GM21717 (cell line): ENCODE data around the gene NPDC1.

ENCODE experiments used
- ATAC-seq: cut with Tn5 transposase; IDR thresholded peaks from one replicate; pipeline ENCODE4 v1.9.1; 2021; ENCODE audit warnings: mild to moderate bottlenecking, moderate library complexity; ENCODE audit not compliant: unreplicated experiment

Gene NPDC1, protein sequence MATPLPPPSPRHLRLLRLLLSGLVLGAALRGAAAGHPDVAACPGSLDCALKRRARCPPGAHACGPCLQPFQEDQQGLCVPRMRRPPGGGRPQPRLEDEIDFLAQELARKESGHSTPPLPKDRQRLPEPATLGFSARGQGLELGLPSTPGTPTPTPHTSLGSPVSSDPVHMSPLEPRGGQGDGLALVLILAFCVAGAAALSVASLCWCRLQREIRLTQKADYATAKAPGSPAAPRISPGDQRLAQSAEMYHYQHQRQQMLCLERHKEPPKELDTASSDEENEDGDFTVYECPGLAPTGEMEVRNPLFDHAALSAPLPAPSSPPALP

DNA sequence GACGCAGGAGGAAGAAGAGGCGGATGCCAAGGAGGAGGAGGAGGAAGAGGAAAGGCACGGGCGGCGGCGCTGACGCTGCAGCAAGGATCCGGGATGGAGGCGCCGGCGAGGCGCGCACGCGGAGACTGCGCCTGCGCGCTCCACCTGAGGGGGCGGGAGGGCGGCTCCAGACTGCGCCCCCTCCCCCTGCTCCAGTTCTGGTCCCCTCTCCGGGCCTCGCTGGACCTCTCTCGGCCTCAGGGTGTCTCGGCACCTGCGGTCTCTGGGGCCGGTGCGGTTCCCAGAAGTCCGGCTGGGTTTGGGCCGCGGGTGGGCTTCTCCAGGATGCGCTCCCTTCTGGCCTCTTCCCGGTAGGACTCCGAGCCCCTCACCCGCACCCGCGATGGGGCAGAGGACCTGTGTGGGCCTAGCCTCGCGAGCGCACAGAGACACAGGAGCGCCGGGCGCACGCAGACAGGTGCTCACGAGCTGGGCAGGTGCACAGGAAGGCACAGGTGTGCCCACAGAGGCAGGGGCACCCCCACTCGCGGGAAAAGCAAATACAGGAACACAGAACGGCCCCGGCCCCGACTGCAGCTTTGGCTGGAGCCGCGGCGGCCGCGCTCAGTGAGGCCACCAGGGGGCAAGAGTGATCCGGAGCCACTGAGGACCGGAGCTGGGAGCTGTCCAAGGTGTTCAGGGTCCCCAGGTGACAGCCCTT lies at the start of gene NPDC1:
TSS of gene NPDC1 (minus strand) at position 90 of the 700 bp plus-strand sequence. CDS start 188 bp downstream, outside the sequence.
- ATAC-seq = no peak

DNA sequence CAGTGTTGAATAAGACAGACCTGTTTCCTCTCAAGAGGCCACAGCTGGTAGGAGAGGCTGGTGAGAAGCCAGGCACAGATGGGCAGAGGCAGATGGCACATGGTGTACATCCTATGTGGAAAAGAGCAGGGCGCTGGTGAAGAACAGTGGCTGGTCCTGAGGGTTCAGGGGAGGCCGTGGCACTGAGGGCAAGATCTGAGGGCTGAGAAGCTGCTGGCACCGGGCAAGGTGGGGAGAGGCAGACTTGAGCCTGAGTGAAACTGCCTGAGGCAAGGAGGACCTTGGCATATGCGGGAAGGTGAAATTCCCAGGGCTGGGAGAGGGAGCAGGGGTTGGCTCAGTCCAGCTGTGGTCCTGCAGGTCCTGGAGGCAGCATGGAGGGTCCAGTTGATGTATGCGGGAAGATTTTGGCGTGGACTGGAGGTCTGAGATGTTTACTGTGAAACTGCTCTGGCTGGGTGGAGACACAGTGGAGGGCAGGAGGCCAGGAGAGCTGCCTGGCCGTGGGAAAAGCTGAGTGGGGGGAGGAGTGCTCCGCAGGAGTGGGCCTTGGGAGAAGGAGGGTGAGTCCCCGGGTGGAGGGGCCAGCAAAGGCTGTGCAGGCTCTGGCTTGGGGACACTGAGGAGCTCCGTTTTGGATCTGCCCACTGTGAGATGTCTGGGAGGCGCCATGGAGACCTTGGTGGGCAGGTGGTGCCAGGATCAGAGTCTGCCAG lies 43.4 kb upstream of the NPDC1 start:
- ATAC-seq = no peak

DNA sequence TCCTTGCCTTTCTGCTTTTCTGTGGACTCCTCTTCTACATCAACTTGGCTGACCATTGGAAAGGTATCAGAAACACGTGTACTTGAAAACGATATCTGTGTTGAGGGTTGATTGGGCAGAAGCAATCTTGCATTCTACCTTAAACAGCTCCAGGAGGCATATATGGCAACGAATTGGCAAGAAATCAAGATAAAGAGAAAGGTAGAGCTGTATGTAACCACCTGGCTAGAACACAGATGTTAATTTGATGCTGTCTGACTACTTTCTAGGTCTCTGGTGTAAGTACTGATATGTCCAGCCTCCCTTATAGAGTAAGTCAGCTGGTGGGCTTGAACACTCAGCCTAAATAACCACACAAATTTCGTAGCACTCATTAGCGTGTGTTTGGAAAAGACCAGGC lies 42.1 kb upstream of the NPDC1 start:
- no peak for ATAC-seq

DNA sequence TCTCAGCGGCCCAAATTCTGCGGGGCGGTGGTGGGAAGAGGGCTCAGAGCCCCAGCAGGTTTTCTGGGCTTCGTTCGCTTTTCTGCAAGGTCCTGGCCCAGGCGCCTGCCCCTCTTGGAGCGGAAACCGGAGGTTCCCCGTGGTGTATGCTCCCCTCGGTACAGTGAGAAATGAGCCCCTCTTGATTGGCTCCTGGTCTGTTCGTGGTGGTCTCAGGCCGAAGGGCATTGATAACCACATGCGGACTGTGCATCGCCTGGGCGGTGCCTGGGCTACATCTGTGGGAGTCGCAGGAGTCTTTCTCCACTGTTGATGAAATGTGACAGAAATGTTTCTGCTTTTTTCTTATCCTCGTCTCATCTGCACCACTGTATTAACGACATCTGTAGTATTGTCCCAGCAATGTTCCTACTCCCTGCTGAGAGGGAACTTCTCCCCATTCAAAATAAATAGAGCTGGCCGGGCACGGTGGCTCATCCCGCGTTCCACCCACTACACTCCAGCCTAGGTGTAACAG lies 41.5 kb upstream of the NPDC1 start:
- peak; percentile 1 for ATAC-seq

DNA sequence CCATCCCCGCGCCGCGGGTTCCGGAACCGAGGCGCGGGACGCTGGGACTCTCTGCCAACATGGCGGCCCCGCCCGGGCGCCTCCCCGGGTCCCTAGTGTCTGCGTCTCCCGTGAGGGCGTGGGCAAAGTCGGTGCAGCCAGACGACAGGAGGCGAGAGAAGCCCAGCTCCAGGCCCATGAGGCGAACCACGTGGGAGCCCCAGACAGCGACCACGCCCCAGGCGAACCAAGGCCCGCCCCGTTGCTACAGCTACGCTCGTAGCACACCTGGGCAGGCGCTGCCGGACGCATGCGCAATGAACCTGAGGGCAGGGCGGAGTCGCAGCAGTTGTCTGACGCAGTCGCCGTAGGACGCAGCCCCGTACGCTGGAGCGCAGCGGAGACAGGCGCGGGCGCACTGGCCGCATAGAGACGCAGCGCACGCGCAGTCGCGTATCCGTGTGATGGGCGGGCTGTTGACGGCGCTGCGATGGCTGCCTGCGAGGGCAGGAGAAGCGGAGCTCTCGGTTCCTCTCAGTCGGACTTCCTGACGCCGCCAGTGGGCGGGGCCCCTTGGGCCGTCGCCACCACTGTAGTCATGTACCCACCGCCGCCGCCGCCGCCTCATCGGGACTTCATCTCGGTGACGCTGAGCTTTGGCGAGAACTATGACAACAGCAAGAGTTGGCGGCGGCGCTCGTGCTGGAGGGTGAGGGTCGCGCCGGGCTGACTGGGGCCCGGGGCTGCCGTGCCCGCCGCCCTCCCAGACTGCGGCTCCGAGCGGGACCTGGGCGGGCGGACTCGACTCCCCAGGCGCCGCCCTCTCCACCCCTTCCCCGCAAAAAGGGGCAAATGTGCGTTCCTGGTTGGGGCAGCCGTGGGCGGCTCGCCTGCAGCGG lies 40.8 kb upstream of the NPDC1 start, which contains the start of gene MAN1B1:
TSS of gene MAN1B1 (plus strand) at position 455 of the 878 bp plus-strand sequence. CDS start at position 470, 15 bp downstream.
- ATAC-seq = peak; percentile 65

DNA sequence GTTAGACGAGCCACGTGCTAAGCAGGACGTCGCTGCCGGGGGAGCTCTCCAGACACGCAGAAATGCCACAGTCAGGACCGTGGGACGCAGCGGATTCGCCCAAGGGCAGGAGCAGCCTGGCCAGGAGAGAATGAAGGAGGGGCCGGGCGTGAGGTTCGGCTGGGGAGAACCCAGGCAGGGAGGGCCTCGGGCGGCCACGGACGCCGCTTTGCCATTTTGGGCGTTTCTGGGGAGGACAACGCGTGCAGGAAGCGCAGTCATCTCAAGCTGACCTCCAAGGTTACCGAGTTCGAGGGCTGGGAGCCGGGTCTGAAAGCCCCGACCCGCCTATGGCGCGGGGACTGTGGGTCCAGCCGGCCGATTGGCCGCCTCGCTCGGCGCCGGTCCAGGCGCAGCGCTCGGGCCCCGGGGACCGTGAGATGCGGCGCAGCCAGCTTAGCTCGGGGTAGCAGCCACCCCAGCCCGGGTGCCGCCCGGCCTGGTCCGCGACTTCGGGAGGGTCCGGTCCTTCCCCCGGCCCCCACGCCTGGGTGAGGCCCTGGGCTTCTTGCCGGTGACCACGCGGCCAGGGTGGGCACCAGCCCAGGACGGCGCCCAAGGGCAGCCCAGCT lies 40.0 kb upstream of the NPDC1 start:
- ATAC-seq = peak; percentile 4

DNA sequence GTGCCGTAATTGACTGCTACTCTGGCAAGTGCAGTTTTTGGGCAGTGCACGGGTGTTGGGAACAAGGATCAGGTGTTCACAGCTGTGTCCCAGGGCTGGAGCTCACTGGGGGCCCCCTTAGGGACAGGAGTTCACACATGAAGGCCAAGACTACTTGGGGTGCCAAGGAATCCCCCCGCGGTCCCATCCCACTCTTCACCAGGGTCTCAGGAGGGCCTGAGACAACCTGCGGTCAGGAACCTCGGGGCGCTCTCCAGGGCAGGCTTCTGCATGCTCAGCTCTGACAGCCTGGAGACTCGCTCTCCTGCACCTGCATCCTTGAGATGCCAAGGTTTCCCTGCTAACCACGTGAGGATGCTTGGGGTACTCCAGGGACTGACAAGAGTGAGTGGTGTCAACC lies 38.5 kb upstream of the NPDC1 start:
- no peak for ATAC-seq

DNA sequence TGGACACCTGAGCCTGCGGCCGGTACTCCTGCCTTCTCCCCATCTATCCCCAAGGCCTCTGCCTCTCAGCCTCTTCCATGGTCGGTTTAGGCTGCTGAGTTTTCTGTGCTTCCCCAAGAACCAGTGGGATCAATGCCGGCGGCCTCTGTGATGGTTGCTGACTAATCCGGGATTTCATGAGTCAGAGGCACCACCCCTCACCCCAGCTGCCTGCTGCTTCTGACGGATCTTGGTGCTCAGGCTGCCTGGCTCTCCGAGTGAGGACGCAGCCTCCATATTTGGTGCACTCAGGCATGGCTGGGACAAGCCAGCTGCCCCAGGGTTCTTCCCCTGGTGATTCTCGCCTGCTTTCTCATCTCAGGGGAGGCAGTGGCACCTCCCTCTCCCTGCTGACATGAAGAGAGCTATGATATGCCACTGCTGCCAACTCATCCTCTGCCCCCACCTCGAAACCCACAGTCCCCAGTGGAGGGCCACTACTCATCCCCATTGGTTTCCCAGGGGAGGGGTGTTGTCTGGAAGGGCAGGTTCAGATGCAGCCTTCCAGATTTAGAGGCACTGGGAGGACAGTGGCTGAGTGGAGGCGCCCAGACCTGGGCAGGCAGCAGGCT lies 37.5 kb upstream of the NPDC1 start:
- no peak for ATAC-seq

DNA sequence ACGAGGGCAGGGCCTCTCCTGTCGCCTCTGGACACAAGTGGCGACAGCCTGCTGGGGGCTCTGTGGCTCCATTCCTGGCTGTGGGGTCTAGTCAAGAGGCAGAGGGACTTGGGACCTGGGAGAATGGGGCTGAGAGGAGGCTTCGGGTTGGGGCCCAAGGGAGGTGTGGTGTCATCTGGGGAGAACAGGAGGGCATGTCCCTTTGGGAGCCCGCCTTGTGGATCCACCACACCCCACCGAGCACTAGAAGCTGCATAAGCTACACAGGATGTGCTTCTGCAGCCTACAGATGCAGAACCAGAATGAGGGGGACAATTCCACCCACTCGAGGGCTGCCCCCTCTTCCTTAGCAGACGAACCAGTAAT lies 36.9 kb upstream of the NPDC1 start:
- no peak for ATAC-seq

DNA sequence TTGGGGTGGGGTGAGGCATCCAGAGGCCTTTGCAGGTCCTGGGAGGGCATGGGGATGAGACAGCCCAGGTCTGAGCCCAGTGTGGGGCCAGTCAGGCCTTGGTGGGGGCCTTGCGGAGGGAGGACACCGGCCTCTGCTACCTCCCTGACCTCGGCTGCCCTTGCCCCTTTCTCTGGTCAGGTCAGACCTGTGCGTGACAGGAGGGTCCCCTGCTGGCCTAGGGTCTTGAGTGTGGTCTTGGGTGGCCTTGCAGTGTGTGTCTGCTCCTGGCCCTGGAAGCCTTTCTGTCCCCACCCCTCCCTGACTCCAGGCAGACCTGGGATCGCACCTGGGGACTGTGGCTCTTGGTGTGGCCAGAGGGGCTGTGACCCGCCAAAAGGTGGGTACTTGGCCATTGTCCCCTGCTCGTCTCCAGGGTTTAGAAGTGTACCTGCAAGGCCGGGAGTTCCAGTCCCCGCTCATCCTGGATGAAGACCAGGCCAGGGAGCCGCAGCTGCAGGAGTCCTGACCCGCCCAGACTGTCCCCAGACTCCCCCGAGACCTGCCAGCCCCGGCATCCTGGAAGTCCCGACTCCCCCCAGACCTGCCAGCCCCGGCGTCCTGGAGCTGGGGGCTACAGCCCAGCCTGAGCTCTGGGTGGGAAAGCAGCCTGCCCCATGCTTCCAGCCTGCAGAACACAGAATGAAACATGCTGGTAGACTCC lies 36.4 kb upstream of the NPDC1 start:
- ATAC-seq = no peak

DNA sequence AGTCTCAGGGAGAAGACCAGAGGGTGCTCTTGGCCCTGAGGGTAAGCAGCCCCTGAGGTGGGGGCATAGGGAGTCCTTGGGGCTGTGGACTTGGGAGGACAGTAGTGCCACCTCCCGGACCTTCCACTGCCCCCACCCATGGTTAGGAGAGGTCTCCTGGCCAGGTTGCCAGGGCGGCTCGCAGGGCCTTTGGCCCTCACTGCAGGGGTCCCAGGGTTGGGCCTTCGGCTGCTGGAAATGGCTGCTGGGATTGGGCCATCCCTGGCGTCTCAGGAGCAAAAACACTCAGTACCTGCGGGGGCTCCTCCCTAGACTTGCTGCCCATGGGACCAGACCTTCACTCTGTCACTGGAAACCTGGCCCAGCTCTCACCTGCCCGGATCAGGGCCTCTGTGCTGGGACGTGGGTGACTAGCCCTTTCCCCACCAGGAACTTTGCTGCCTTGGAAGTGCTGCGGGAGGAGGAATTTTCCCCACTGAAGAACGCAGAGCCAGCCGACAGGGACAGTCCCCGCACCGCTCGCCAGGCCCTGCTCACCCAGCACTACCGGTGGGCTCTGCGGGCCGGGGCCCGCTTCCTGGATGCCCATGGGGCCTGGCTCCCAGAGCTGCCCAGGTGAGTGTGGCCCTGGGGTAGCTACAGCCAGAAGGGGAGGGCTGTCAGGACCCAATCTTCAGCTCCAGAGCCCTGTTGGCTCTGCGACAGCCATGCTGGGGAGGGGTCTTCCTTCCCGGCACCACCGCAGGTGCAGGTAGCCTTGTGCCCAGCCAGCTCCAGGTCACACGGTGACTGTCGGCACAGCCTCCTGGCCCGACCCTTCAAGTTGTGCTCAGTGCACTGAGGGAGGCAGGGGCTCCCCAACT lies 34.5 kb upstream of the NPDC1 start:
- ATAC-seq = no peak

DNA sequence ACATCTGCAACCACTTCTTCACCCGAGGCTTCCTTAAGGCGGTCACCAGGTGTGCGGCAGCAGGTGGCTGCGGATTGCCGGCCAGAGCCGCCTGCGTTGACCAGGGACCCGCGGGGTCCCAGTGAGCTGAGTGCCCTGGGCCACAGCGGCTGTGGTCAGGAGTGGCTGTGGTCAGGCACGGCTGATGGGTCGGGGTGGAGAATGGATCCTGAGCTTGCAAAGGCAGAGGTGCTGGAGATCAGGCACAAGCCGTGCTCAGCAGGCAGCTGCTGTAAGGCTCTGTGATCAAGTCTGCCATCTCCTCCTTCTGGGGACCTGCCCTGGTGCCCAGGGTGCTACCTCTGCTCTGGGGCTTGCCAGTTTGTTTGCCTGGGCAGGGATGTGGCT lies 33.4 kb upstream of the NPDC1 start:
- no peak for ATAC-seq

DNA sequence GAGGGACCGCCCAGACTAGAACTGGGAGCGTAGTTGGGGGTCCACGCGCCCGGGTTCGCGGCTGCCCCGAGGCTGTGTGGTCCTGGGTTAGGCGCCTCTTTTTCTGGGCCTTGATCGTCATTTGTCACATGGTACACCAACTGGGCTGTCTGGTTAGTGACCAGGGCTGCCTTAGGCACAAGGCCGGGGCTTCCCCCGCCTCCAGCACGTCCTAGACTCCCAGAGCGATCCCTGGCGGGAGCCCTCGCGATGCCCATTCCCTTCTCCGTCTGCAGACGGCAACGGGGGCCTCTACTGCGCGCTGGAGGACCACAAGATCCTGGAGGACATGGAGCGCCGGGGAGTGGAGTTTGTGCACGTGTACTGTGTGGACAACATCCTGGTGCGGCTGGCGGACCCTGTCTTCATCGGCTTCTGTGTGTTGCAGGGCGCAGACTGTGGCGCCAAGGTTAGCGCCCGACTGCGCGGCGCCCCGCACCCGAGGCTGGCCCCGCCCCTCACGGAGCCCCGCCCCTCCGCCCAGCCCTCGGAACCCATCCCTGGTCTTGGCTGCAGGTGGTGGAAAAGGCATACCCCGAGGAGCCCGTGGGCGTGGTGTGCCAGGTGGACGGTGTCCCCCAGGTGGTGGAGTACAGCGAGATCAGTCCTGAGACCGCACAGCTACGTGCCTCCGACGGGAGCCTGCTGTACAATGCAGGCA lies 32.9 kb upstream of the NPDC1 start:
- ATAC-seq = no peak

DNA sequence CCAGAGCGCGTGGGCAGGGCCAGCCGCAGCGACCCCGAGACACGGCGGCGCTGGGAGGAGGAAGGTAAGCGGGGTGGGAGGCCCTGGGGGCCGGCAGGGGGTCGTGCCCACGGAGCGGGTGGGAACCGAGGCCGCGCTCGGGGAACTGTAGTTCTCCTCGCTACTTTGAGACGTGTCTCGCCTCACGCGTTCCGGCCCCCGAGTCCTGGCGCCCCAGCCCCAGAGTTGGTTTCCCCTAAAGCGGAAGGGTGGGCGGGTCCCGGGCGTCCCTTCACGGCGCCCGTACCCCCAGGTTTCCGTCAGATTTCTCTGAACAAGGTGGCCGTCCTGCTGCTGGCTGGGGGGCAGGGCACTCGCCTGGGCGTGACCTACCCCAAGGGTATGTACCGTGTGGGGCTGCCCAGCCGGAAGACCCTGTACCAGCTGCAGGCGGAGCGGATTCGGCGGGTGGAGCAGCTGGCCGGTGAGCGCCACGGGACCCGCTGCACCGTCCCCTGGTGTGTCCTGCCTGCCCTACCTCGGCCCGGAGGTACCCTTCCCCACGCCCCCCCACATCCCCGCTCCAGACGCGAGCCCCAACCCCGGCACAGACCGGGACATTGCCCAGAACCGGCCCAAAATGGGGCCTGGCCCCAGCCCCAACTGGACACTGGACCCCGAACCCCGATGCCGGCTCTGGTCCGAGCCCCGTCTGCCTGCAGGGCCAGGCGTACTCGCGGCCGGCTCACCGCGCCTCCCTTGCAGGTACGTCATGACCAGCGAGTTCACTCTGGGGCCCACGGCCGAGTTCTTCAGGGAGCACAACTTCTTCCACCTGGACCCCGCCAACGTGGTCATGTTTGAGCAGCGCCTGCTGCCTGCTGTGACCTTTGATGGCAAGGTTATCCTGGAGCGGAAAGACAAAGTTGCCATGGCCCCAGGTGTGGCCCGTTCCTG lies 32.0 kb upstream of the NPDC1 start:
- no peak for ATAC-seq

DNA sequence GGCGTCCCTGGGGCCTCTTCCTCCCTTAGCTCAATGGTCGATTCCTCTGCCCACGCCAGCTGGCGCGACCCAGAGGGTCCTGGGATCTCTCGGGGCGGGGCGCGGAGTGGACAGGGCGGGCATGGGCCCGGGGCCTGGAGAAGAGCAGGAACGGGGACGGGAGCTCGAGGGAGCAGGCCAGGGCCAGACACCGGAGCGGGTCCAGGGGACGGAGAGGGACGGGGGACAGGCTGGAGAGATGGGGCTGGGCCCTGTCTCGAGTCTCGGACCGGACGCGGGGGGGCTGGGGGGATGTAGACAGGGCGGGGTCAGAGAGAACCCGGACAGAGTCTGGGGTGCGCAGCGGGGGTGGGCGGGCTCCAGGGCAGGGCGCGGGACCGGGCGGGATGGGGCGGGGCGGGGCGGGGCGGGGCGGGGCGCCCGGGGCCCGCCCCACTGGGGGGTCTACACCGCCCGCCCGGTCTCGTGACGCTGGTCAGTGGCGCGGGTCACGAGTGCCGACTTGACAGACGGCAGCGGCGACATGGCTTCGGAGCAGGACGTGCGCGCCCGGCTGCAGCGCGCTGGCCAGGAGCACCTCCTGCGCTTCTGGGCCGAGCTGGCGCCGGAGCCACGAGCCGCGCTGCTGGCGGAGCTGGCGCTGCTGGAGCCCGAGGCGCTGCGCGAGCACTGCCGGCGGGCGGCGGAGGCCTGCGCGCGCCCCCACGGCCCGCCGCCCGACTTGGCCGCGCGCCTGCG lies 31.2 kb upstream of the NPDC1 start, which contains the start of gene UAP1L1:
TSS of gene UAP1L1 (plus strand) at position 508 of the 738 bp plus-strand sequence. CDS start at position 524, 16 bp downstream.
- ATAC-seq = no peak

DNA sequence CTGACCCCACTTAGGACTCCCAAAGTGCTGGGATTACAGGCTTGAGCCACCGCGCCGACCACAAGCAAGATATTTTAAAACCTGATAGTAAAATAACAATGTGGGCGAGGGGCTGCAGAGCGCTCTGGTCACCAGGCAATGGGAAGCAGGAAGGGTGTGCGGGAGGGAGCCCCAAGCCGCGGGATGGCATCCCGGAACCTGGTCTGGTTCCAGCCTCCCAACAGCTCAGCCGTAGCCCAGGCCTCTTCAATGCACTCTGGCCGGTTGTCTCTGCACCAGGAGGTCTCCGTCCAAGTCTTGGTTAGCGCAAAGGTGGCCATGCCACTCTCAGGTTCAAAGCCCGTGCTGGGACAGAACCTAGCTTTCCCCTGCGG lies 30.6 kb upstream of the NPDC1 start:
- no peak for ATAC-seq
